HG03066 (cell line): Measurements from ENCODE around the gene TSC22D4.

Experiments
- ATAC-seq: cut with Tn5 transposase; IDR thresholded peaks from one replicate; pipeline ENCODE4 v1.9.1; 2021; ENCODE audit warnings: low read depth; ENCODE audit not compliant: unreplicated experiment

The TSC22D4 gene

DNA sequence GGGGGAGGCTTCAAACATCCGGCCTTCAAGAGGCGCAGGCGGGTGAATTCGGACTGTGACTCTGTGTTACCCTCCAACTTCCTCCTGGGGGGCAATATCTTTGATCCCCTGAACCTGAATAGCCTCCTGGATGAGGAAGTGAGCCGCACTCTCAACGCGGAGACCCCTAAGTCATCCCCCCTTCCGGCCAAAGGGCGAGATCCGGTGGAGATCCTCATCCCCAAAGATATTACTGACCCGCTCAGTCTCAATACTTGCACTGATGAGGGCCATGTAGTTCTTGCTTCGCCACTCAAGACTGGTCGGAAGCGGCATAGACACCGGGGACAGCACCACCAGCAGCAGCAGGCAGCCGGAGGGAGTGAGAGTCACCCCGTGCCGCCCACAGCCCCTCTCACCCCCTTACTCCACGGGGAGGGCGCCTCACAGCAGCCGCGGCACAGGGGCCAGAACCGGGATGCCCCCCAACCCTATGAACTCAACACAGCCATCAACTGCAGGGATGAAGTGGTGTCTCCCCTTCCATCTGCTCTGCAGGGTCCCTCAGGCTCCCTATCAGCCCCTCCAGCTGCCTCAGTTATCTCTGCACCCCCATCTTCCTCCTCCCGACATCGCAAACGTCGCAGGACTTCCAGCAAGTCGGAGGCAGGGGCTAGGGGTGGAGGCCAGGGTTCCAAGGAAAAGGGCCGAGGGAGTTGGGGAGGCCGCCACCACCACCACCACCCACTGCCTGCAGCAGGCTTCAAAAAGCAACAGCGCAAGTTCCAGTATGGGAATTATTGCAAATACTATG lies 48.3 kb downstream of the TSC22D4 start:
- ATAC-seq = no peak

DNA sequence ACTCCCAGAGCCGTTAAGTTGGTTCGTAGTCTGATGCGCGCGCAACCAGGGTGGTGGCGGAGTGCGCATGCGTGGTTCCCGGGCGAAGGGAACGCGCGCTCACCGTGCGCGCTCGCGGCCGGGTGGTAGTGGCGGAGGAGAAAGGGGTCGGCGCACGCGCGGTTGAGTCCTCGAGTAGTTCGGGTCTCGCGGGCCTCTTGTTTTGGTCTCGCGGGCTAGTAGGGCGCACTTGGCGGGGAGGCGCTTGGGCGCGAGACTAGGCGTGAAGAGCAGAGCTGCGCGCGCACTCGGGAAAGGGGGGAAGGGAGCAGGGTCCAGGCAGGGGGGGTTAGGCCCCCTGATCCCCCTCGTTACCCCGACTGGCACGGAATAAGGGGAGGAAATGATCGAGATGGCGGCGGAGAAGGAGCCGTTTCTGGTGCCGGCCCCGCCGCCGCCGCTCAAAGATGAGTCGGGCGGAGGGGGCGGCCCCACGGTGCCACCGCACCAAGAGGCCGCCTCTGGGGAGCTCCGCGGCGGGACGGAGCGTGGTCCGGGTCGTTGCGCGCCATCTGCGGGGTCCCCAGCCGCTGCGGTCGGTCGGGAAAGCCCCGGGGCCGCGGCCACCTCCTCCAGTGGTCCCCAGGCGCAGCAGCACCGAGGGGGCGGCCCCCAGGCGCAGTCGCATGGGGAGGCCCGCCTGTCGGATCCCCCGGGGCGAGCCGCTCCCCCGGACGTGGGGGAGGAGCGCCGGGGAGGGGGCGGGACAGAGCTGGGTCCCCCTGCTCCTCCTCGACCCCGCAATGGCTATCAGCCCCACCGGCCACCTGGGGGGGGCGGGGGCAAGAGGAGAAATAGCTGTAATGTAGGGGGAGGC lies 49.1 kb downstream of the TSC22D4 start, which contains the start of gene MEPCE:
TSS of gene MEPCE (plus strand) at position 195 of the 856 bp plus-strand sequence. CDS start at position 383, 188 bp downstream.
- ATAC-seq = peak; percentile 32

DNA sequence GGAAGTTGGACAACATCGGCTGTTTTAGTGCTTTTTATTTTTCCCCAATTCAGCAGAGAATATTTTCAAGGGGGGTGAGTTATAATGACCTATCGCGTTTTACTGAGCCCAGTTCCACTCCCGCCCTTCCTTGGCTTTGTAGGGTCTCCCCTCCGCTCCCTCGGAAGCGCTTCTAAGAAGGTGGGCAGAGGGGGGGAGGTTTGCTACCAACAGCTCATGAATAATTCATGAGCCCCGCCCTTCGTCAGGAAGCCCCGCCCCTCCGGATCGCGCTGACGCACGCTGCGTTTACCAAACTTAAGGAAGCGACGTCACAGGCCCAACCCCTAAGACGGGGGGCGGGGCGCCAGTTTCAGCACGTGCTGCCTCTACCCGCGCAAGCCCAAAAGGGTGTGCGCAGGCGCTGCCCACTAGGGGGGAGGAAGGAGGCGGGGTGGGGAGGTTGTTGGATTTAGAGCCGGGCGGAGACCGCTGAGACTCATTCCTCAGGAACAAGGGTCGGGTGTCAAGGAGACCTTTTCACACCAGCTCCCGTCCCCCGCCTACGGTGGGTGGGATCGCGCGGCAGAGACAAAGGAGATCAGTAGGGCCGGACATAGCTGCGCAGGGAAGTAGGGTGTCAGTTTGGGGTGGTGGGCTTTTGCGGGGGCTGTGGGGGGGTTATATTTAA lies 49.9 kb downstream of the TSC22D4 start:
- peak; percentile 37 for ATAC-seq

DNA sequence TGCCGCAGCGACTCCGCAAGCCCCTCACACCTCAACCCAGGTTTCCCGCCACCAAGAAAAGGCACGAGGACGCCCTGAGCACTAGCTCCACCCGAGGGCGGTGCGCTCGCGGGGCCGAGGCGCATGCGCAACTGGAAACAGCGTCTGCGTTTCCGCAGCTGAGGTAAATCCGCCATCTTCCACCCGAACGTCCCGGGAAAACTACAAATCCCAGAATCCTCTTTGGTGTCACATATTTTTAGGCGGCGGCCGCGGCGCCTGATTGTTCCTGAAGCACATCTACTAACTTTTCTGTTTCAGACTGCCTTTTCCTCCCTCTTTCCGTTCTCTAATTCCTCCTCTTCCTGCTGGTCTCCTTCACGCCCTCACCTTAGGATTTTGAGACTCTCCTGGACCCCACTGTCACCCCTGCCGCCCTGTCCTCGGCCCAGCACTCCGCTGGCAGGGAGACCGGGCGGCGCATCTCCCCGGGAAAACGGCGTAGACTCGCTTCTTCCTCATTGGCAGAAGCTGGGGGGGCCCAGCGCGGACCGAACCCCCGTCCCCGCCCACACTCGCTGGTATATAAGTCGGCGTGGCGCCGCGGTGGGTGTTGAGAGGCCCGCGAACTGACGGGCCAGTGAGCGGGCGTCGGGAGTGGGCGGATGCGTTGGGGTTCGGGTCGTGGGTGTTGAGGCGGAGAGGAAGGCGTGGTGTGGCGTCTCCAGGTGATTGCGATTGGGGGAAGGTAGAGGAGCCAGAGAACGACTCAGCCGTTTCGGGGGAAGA lies 50.6 kb downstream of the TSC22D4 start, which contains the start of gene ZCWPW1:
TSS of gene ZCWPW1 (minus strand) at position 505 of the 768 bp plus-strand sequence. CDS start 8,054 bp downstream, outside the sequence.
- peak; percentile 43 for ATAC-seq

DNA sequence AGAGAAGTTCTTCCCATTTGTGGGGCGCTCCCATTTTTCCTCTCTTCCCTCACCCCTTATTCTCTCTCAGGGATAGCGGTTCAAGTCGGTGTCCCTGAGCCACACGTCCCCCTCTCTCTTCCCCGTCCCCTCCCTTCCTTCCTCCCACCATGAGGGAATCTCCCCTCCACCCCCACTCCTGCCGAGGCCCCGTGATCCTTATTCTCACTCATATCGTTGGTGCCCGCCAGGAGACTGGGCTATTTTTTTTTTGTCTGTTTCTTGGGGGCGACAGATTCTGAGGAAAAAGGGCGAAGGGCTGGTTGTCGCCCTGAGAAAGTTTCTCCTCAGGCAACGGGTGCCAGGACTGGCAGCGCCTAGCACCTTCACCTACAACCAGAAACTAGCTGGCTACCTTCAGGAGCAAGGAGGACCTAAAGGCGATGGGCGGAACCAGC lies 51.2 kb downstream of the TSC22D4 start:
- ATAC-seq = no peak

DNA sequence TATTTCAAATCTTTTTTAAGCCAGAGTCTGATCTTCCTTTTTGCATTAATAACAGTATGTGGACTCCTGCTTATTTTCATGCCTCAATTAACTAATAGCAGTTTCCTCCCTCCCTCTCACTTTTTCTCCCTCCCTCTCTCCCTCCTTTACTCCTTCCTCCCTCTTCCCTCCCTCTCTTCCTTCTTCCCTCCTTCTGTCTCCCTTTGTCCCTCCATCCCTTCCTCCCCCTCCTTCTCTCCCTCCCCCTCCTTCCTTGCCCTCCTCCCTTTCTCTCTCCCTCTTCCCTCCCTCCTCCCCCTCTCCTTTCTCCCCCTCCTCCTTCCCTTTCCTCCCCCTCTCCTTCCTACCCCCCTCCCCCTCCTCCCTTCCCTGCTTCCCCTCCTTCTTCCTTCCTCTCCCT lies 52.5 kb downstream of the TSC22D4 start:
- ATAC-seq = no peak

DNA sequence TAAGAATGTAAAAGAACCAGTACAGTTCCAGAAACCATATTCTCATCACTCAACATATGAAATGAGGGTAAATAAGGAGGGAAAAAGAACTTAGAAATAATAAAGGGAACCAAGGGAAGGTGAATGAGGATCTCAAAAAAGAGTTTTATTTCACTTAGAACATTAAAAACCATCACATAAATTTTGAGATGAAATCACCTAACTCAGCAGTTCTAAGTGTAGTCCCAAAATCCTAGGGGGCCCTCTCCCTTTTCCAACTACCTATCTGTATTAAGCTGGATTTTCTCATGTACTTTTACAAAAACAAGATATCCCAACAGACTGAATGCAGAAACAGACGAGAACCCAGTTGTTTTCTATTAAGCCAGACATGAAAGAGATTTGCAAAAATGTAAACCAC lies 53.7 kb downstream of the TSC22D4 start:
- ATAC-seq = no peak

DNA sequence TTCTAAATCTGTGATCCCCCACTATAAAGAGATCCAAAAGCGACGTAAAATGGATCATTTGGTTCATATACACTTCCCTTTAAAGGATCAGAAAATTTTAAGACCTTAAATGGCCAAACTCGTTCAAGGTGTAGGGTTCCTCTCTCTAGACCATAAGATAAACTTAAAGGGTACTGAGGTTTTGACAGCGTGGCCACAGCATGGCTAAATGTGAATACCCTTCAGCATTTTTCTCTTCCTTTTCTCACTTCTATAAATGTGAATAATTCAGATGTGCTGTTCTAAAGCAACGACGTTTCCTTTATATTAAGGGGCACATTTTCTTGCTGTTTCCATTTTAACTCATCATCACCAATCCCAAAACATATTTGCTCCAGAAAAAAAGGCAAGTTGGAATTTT lies 55.7 kb downstream of the TSC22D4 start:
- no peak for ATAC-seq

DNA sequence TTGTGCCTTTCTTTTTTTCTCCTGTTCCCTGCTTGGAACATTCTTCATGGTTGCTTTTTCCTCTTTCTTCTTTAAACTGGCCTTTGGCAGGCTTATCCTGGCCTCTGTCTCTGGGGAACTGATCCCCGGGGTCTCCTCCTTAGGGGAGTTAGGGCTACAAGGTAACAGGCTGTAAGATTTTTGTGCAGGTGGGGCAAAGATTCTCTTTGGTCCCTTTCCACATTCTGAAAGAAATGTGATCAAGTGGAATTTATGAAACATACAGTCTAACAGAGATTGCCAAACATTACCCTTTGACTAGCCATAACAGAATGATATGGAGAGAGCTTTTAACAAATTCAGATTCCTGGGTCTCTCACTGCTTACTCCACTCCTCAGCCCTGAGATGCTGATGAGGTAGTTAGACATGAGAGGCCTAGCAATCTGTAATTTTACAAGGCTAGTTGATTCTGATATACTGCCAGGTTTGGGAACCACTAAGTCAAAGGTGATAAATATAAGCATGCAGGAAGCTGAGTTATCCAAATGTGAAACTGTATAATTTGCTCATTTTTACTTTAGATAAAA lies 59.3 kb downstream of the TSC22D4 start:
- no peak for ATAC-seq

DNA sequence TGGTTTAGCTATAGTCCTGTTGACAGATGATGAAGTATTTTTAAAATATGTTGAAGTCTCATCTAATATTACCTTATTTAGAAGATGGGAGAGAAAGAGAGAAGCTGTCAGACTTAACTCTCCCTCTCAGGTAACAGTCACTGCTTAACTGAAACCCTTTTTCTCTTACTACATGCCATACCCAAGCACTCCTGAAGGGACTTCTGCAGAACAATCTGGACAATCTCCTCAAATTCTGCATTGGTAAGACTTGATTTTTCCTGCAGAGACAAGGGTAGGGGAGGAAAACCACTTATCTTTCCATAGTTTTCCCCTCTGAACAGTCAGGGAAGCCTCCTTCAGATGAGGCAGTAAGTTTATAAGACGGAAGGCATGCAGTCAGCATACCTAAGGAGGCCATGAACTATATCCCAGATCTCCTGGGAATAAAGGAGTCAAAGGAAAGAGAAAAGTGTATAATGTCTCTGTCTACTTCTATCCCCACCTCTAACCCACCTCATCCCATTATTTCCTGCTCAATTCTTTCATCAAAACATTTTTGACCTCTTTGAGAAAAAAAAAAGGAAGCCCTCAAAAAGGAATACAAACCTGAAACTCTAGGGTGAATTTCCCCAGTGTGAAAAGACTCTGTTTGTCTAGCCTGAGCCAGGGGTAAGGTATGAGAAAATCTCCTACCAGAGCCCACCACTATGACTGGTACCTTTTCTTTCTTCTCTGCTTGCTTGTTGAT lies 59.9 kb downstream of the TSC22D4 start:
- no peak for ATAC-seq
